Jurkat, Clone E6-1 (cell line): ENCODE measurements around the gene CPA3. TPM values are rescaled to one million over a fixed set of nuclear protein-coding genes. Genes with fewer than 3 reads are reported as not detected.

Source experiments
- DNase-seq: peaks from one replicate; pipeline ENCODE4 v3.0.0-alpha.2; 2011; ENCODE audit warnings: low read depth, low spot score
- H3K4me3 ChIP-seq: 2 replicates; pipeline ENCODE4 v1.5.1; 2011; ENCODE audit warnings: mild to moderate bottlenecking, low read length, control low read depth, moderate library complexity
- polyA plus RNA-seq: library from polyadenylated mRNA; unstranded; fragments of >200 nt; gene quantifications from one replicate; pipeline ENCODE4 v1.2.1, GENCODE V29; 2012; ENCODE audit warnings: missing spikeins; ENCODE audit not compliant: insufficient read length, insufficient read depth

Gene CPA3, protein sequence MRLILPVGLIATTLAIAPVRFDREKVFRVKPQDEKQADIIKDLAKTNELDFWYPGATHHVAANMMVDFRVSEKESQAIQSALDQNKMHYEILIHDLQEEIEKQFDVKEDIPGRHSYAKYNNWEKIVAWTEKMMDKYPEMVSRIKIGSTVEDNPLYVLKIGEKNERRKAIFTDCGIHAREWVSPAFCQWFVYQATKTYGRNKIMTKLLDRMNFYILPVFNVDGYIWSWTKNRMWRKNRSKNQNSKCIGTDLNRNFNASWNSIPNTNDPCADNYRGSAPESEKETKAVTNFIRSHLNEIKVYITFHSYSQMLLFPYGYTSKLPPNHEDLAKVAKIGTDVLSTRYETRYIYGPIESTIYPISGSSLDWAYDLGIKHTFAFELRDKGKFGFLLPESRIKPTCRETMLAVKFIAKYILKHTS
- polyA plus RNA-seq: not detected

DNA sequence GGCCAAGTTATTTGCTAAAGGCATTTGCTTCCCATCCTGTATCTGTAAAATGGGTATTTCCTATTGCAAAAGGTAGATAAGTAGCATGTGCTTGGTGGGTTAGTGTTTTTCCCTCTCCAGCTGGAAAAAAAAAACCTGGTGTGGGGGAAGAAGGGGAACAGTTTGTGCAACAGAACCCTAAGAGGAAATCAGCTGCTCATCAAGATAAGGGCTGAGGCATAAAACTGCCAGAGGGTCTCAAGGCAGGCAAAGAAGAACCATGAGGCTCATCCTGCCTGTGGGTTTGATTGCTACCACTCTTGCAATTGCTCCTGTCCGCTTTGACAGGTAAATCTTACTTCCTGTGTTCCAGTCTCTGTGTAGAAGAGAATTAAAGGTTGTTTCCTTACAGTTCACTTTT, at the start of gene CPA3:
TSS of gene CPA3 (plus strand) at position 248 of the 400 bp plus-strand sequence. CDS start at position 260, 12 bp downstream.
- peak; percentile 42 for DNase-seq
- H3K4me3 ChIP-seq: no peak within 1 kb of the TSS

- no peak for DNase-seq
- no peak overlapping the region for H3K4me3 ChIP-seq
Observed at GRCh38 chr3:148815316-148816110, 49.6 kb upstream of the CPA3 start.

GRCh38 chr3:148816427-148816826, 48.7 kb upstream of the CPA3 start:
- no peak for DNase-seq
- H3K4me3 ChIP-seq: no peak overlapping the region

DNA sequence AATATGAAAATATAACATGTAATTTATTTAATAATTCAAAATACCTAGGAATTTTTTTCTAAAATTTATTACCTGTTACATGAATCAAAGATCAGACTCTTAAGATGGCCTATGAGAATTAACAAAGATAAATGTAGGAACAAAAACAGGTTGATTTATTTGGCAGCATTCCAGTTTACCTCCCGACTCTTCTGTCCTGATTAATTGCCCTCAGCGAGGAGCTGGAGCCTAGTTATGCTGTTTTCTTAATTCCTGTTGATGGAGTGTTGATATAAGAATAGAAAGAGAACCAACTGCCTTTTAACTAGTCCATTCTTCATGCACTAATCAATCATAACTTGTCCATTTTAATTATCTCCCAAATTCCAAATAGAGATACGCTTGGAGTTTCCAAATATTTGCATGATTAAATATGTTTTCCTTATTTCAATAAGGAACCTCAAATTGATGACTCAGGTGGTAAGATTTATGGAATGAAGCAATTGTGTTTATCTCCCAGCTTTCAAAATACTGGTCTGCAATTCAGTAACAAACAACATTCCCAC, 48.0 kb upstream of the CPA3 start:
- DNase-seq: no peak
- H3K4me3 ChIP-seq: no peak overlapping the region

DNA sequence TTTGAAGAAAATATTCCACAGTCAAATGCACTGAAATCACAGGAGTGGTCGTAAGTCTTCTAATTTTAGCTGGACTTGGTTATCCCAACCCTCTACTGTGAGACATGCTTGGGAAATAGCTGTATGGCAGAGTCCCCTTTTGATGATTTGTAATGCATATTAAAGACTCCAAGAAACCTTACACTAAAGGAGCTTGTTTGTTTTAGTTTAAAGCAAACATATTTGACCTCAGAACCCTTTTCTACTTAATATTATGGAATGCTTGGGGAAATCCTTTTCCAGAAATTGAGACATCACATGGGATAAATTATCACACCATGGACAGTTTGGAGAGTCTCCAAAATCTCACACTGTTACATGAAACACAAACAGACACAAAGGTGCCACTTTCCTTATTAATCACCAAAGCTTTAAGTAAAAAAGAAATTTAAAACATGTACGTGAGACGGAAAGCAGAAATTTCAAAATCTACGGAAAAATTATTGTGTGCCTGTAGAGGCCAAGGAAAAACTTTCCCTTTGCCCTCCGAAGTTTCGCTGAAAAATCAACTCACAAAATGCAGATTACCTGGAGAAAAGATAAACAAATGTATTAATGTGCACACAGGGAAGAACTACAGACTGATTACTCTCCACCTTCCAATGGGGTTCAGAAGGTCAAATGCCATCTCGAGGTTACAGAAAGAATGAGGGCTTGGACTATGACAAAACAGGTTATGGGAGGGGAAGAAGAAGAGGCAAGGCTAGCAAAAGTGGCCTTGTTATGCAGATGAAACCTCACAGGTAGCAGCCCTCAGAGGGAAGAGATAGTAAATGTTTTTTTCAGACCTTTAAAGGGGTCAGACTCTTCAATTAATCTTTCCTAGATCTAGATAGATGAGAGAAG, 44.5 kb upstream of the CPA3 start:
- DNase-seq: no peak
- H3K4me3 ChIP-seq: no peak overlapping the region

- DNase-seq: no peak
- H3K4me3 ChIP-seq: no peak overlapping the region
Observed at GRCh38 chr3:148823026-148823425, 42.1 kb upstream of the CPA3 start.

DNA sequence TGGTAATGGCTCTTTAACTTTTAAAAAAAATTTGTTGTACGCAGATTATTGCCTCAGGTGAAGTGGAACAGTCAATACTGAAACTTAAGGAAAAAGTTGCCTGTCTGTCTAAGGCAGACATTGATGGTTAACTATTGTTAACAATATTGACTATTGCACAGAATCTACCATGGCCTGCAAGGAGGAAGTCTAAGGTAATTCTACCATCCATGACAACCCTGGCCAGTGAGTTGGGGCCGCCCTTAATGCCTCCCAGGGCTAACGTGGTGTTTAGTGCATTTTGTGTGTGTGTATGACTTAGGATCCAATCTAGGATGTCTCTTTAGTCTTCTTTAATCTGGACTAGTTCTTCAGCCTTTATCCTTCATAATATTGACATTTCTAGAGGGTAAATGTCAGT, 39.6 kb upstream of the CPA3 start:
- no peak for DNase-seq
- H3K4me3 ChIP-seq: no peak overlapping the region

- DNase-seq: no peak
- H3K4me3 ChIP-seq: no peak within 1 kb of the TSS
Observed at GRCh38 chr3:148827585-148827984, 37.5 kb upstream of the CPA3 start, which contains the start of gene CPB1. TSS of gene CPB1 (plus strand) at chr3:148827811. CDS start at chr3:148827824, 13 bp downstream.

DNA sequence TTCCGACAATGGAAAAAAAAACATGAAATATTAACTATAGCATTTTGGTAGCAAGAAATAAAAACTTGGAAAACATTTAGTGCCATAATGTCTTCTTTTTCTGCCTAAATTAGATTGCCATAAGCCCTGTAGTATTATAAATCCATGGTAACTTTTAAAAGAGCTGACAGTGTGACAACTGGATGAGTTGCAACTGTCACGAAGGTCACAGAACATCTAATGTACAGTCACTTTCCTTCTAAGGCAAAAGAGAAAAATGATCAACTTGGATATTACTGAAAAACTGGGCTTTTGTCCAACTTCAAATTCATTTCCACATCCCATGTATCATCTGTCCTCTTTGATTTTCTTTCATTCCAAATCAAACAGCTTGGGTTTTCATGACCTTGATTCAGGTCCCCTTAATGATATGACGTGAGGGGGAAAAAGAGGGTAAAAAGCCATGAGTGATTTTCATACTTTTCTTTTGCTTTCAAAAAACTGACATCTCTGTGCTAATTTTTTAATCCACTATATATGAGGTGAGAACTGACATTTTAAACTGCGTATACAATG, 36.9 kb upstream of the CPA3 start:
- no peak for DNase-seq
- no peak overlapping the region for H3K4me3 ChIP-seq

DNA sequence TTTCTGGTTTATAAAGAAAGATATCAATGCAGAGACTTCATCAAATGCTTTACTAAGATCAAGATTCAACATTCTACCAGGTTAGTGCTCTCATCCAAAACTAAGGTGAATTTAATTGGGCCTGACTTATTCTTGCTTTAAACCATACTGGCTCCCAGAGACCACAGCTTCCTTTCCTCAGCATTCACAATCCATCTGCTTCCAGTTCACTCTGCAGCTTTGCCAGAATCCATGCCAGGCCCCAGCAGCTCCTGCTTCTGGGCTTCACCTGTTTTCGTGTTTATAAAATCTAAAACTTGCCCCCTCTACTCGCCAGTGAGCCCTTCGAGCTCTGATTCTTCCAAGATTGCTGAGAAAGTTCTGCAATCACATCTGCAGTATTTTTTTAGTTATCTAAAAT, 35.2 kb upstream of the CPA3 start:
- no peak for DNase-seq
- no peak overlapping the region for H3K4me3 ChIP-seq

DNA sequence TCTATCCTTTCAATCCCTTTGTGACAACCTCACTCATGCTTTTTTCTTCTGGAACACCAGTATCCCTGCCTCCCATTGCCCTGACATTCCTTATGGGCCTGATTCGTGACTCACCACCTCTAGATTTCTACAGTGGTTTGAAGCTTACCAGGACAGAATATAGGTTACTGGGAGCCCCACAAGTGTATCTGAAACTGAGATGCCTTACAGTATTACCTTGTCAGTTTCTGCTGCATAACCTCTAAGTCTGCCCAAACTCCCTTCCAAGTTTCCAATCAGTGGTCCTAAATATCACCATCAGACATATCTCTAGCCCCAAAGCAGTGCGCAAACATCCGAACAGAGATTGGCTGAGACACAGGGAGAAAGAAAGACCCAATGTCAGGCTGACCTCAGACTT, 31.9 kb upstream of the CPA3 start:
- no peak overlapping the region for H3K4me3 ChIP-seq
- no peak for DNase-seq

DNA sequence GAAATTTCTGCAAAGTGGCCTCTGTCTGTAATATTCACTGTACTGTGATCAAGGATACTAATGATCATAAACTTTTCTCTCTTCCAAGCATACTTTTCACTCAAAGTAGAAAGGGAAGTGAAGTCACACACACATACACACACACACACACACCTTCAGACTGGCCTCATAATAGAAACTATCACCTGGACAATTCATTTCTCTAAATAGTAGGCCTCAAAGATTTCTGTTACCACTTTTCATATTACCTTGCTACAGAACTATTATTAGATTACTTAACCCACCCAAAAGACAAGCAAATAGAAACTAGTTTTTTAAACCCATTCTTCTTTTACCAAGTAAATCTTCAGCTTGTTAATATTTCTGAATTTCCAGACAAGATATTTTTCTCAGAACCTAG, 25.3 kb upstream of the CPA3 start:
- no peak overlapping the region for H3K4me3 ChIP-seq
- no peak for DNase-seq

- DNase-seq: no peak
- no peak overlapping the region for H3K4me3 ChIP-seq
Observed at GRCh38 chr3:148840451-148840850, 24.6 kb upstream of the CPA3 start.

- DNase-seq: no peak
- H3K4me3 ChIP-seq: no peak overlapping the region
Observed at GRCh38 chr3:148845756-148846395, 19.2 kb upstream of the CPA3 start.

DNA sequence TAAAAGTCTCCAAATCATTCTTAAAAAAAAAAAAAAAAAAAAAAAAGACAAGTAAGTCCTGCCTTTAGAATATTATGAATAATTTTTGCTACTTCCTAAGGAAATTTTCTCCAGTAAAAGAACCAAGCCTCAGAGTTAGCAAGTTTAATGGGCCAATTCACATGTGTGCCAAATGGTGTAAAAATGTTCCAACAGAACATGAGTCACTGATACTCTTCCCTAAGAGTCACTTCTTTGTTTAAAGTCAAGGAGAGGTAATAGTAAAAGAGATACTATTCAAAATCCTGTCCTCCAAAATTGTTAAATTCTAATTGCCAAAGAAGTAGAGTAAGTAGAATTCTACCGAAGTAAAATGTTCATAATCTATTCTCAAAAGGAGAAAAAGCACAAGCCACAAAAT, 17.7 kb upstream of the CPA3 start:
- H3K4me3 ChIP-seq: no peak overlapping the region
- DNase-seq: no peak

GRCh38 chr3:148848410-148848809, 16.7 kb upstream of the CPA3 start:
- no peak overlapping the region for H3K4me3 ChIP-seq
- DNase-seq: no peak

- no peak overlapping the region for H3K4me3 ChIP-seq
- no peak for DNase-seq
Observed at GRCh38 chr3:148852271-148852992, 12.7 kb upstream of the CPA3 start.

- DNase-seq: no peak
- no peak overlapping the region for H3K4me3 ChIP-seq
Observed at GRCh38 chr3:148853076-148853475, 12.0 kb upstream of the CPA3 start.
